Measurements from ENCODE around the gene EEPD1.
A peak's percentile ranks its signal among the peaks of the same experiment; 100 is the strongest.

EEPD1 gene

DNA sequence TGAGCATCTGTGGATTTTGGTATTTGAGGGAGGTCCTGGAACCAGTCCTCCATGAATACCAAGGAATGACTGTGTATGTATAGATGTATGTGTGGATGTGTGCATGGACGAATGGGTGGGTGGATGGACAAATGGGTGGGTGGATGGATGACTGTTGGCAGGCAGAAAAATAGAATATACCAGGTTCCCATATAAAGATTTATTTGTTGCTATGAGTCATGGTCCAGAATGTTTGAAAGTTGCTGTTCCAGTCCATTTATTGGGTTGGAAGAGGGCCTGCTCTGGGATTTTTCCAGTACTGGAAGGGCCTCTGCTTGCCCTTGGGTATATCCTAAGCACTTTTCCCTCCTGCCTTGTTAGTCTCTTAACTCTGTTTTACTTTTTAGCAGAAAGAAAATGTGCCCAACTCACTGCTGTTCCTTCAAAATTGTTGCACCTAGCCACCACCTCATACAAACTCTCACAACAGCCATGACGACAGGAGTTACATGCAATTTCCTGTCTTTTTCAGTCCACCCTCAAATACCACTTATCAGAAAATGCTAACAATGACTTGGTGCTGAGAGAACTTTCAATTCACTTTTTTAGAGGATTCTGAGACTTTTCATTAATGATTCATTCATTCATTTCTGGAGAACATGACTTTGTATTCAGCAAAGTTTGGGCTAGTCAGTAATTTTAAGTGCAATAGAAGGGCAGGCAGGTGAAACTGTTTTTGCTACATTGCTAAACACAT, 108.1 kb downstream of the EEPD1 start:
- no peak for DNase-seq (ENCODE audit: low spot score)

DNA sequence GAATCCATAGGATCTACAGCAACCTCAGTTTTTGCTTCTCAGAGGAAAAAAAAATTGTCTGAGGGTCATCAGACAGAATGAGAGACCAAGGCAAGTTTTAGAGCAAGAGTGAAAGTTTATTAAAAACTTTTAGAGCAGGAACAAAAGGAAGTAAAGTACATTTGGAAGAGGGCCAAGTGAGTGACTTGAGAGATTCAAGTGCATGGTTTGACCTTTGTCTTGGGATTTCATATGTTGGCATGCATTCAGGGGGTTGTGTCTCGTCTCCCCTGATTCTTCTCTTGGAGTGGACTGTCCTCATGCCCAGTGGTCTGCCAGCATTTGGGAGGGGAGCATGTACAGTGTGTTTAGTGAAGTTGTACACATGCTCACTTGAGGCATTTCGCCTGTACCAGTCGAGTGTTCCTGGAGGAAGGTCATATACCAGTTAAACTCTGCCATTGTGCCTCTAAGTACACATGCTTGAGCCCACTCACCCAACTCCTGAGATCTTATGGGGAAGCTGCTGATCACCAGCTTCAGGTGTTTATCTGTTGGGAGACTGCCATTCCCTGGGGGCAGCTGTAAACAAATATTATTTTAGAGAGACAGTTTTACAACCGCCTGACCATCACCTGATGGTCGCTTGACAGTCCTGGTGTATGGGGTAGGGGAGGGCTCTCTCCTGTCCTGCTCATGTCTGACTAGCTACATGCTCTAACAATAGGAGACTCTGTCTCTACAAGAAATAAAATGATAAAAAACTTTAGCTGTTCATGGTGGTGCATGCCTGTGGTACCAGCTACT, 109.4 kb downstream of the EEPD1 start:
- DNase-seq (ENCODE audit: low spot score) = no peak

DNA sequence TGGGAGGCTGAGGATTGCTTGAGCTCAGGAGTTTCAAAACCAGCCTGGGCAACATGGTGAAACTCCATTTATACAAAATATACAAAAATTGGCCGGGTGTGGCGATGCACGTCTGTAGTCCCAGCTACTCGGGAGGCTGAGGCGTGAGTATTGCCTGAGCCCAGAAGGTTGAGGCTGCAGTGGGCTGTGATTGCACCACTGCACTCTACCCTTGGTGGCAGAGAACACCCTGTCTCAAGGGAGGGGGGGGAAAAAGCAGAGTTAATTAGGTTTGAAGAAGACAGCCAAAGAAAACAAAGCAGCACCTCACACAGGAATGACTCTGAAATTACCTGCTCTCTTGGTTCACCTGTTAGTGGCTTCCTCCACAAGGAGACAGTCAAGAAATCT, 110.0 kb downstream of the EEPD1 start:
- no peak for DNase-seq (ENCODE audit: low spot score)

GRCh38 chr7:36264123-36264801, 111.2 kb downstream of the EEPD1 start:
- DNase-seq (ENCODE audit: low spot score) = peak; percentile 37

DNA sequence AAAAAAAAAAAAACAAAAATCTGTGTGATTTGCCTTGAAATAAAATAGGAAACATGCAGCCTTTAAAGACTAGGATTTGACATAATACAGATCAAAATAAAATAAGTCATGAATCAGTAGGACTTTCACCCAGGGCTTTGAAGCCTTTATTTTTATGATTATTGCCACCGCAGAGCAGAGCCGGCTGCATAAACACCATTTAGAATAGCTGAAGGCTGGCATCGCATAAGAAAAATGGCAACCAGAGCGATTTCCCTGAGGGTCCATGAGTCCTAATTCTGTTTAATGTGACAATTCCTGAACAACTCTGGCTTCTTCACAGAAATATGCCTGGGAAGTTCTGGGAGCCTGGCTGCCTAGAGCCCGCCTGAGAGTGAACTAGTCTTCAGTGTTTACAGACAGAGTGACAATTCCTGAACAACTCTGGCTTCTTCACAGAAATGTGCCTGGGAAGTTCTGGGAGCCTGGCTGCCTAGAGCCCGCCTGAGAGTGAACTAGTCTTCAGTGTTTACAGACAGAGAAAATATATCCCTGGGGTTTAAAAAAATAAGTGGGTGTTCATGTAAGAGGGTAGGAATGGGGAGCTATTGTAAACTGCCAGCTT, 112.0 kb downstream of the EEPD1 start:
- no peak for DNase-seq (ENCODE audit: low spot score)

DNA sequence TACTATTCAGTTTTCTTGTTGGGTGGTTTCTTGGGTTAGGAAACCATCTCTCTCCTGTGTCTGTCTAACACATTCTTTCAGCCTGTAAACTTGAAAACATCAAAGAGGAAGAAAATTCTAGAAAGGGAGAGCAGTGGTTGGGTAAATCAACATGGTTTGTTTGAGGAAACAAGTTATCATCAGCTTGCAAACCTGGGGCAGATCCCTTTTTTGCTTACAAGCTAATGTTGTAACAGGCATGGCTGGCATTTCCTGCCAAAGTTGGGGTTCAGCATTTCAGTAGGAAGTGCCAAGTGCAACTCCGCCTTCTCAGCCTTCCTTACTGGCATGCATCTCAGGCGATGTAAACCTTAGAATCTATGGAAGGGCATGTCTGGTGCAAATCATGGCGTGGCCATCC, 112.6 kb downstream of the EEPD1 start:
- DNase-seq (ENCODE audit: low spot score) = no peak

GRCh38 chr7:36266190-36266589, 113.1 kb downstream of the EEPD1 start:
- DNase-seq (ENCODE audit: low spot score) = no peak

GRCh38 chr7:36266683-36267082, 113.6 kb downstream of the EEPD1 start:
- DNase-seq (ENCODE audit: low spot score) = no peak

DNA sequence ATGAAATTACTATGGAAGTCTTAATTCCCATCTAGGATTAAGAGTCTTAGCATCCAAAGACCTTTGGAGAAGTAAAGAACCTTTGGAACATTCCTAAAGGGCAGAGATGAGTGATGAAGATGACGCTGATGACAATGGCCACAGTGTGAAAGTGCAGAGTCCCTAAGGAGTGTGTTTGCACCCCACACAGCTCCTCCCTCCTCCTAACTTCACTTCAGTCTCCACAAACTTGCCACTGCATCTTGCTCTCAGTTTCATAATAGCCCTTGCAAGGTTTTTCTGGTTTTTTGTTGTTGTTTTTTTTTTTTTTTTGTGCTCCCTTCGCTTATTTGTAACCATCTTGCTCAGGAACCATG, 119.1 kb downstream of the EEPD1 start:
- no peak for DNase-seq (ENCODE audit: low spot score)

GRCh38 chr7:36272567-36273269, 119.7 kb downstream of the EEPD1 start:
- DNase-seq (ENCODE audit: low spot score) = no peak

GRCh38 chr7:36273836-36274235, 120.8 kb downstream of the EEPD1 start:
- no peak for DNase-seq (ENCODE audit: low spot score)

- no peak for DNase-seq (ENCODE audit: low spot score)
These were observed 122.8 kb downstream of the EEPD1 start for GRCh38 chr7:36275735-36276284.

- DNase-seq (ENCODE audit: low spot score) = no peak
These were observed 123.6 kb downstream of the EEPD1 start for GRCh38 chr7:36276428-36277248.

GRCh38 chr7:36277249-36277542, 124.1 kb downstream of the EEPD1 start:
- no peak for DNase-seq (ENCODE audit: low spot score)

- no peak for DNase-seq (ENCODE audit: low spot score)
These were observed 125.1 kb downstream of the EEPD1 start for GRCh38 chr7:36278069-36278619.

DNA sequence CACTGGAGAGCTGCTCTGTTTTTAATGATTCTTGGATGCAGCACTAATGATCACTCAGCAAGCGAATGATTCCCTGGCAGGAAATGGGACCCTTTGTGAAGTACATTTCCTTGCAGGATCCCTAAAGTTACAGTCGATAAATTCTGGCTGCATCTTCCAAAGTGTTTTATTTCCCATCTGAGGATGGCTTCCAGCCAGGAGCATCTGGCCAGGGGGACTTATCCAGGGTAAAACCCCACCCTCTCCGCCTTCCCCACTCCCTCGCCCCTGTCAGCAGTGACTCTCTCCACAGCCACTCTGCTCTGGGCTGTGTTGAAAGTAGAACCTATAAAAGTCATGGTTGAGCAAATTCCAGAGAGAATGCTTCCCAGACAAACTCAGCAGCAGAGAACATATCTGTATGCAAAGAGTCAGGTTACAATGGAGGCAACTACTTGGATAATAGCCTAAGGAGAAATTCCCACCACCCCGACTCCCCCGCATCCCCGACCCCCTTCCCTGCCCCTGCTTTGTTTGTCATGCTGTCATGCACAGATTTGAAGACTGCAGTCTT, 125.6 kb downstream of the EEPD1 start:
- DNase-seq (ENCODE audit: low spot score) = peak; percentile 71

GRCh38 chr7:36279200-36279925, 126.3 kb downstream of the EEPD1 start:
- DNase-seq (ENCODE audit: low spot score) = no peak

DNA sequence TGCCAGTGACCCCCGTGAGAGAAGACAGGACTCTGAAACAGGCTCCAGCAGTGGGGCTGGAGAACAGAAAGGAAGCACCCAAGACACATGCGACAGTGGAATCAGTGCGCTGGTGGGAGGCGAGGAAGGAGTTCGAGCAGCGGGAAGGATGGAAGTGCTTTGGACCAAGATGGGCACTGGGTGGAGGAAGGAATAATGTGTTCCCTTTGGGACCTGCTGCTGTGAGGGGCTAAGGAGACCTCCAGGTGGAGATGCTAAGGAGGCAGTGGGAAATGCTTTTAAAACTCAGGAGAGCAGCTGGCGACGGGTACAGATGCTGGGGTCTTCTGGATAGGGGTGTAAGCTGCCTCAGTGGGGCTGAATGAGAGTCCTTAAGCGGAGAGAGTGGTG, 126.9 kb downstream of the EEPD1 start:
- no peak for DNase-seq (ENCODE audit: low spot score)

Data from GM03348 (cell line).